ENCODE data around the gene THSD8. TPM values are rescaled to one million over a fixed set of nuclear protein-coding genes. Genes with fewer than 3 reads are reported as not detected.

THSD8 gene
- total RNA-seq, 1 experiment from 2014 or later, result 45.8 TPM

- no peak for TF ChIP-seq CTCF (conservative IDR thresholded peaks at IDR 0.05)
- Histone ChIP-seq H3K4ac (ENCODE audit: low read depth, low read length) (no peak overlapping the region), H3K4me1 (ENCODE audit: insufficient read depth, low read length) (no peaks in the 10 kb centered on the region; the same call in 1 of the 2 replicates), H2BK15ac (ENCODE audit: low read depth, low read length) (no peak overlapping the region), H2BK20ac (ENCODE audit: low read depth, low read length, poor library complexity, severe bottlenecking) (no peak overlapping the region), H3T11ph (ENCODE audit: low read length) (no peak overlapping the region), H4K5ac (ENCODE audit: insufficient read length, low read depth, low read length) (no peak overlapping the region), H3K23ac (ENCODE audit: insufficient read length, low read depth, low read length) (no peak overlapping the region), H3K4me2 (ENCODE audit: insufficient read depth, insufficient read length, low read length) (peak overlapping the region; percentile 84), H2BK12ac (ENCODE audit: insufficient read length, low read depth, low read length) (no peak overlapping the region), H3K14ac (ENCODE audit: insufficient read depth, low read length) (no peak overlapping the region), H2AFZ (ENCODE audit: low read length) (no peak overlapping the region), H3K79me1 (ENCODE audit: insufficient read depth, low read depth, low read length, poor library complexity, severe bottlenecking) (peaks cover 4% of the 10 kb centered on the region), H3K9ac (ENCODE audit: extremely low read depth, insufficient read length, low read length) (no peak overlapping the region), H4K8ac (replicated peaks; ENCODE audit: insufficient read length, low read depth, low read length) (no peak overlapping the region), H4K20me1 (ENCODE audit: control insufficient read depth, insufficient read depth, insufficient read length) (no peaks in the 10 kb centered on the region), H3K18ac (ENCODE audit: insufficient read length, low read depth, low read length) (no peak overlapping the region), H4K91ac (ENCODE audit: insufficient read length, low read depth, low read length) (no peak overlapping the region), H3K23me2 (ENCODE audit: insufficient read length, low read depth, low read length, poor library complexity, severe bottlenecking) (peaks cover 28% of the 10 kb centered on the region), H3K9me3 (ENCODE audit: control insufficient read depth, low read depth, low read length) (no peaks in the 10 kb centered on the region), H3K56ac (ENCODE audit: insufficient read length, low read depth, low read length) (no peak overlapping the region), H3K27ac (ENCODE audit: insufficient read length, low read depth, low read length) (no peak overlapping the region), H2AK5ac (ENCODE audit: insufficient read length, low read length) (no peak overlapping the region), H3K27me3 (ENCODE audit: insufficient read depth, low read length) (no peaks in the 10 kb centered on the region), H2BK5ac (ENCODE audit: insufficient read length, low read length) (no peak overlapping the region), H3K79me2 (ENCODE audit: insufficient read depth, low read length) (no peaks in the 10 kb centered on the region), H2BK120ac (ENCODE audit: low read depth, low read length, poor library complexity, severe bottlenecking) (no peak overlapping the region)
- H3K27me3 Mint-ChIP-seq (ENCODE audit: low read depth), result peaks cover 6% of the 10 kb centered on the region
- peak overlapping the region; percentile 91 to 94 for H3K4me3 Mint-ChIP-seq
- H3K36me3 Mint-ChIP-seq (ENCODE audit: insufficient read depth in 1 of 3, low read depth in 3 of 3), result peaks cover 13 to 45% (median 28%) of the 10 kb centered on the region in 3 experiments; a peak in 6 of 7 replicates
- DNase-seq, result no peak
- H3K4me1 Mint-ChIP-seq, result peaks cover 16 to 27% of the 10 kb centered on the region in 2 experiments
- WGBS (ENCODE audit: extremely low coverage, insufficient read length, low lambda C conversion rate), result no CpG with 5 or more reads among the region's 22 CpGs
- H3K27ac Mint-ChIP-seq, result no peak overlapping the region; a peak in 1 of 7 replicates
- no peaks in the 10 kb centered on the region; a peak in 1 of 5 replicates for H3K9me3 Mint-ChIP-seq
Observed at GRCh38 chr19:12802267-12803106, 618 bp downstream of the THSD8 start.

Measured in H9 (cell line).